Esophagus muscularis mucosa (tissue), 4 donors: ENCODE results near the gene MAP3K2. TPM values are rescaled to one million over a fixed set of nuclear protein-coding genes. Genes with fewer than 3 reads are reported as not detected.

ENCODE experiments used
- DNase-seq: peaks from one replicate; pipeline ENCODE4 v3.0.0-alpha.2; 2017; ENCODE audit errors: extremely low spot score
- H3K27ac ChIP-seq, 4 donors: fragments of 200-600 bp; sonication (generic); replicated peaks in 1 of 4; 1 replicate in 3 of 4; 2 replicates in 1 of 4; pipeline ENCODE4 v1.5.1; 2016 to 2019; ENCODE audit warnings: mild to moderate bottlenecking in 1 of 4
- H3K27me3 ChIP-seq, 4 donors: fragments of 200-600 bp; sonication (generic); one replicate each; pipeline versions ENCODE4 v1.5.1 to v1.6.0; 2016 to 2019
- H3K36me3 ChIP-seq, 4 donors: fragments of 200-600 bp; sonication (generic); one replicate each; pipeline ENCODE4 v1.5.1; 2016 to 2019
- H3K4me1 ChIP-seq, 4 donors: fragments of 200-600 bp; sonication (generic); one replicate each; pipeline ENCODE4 v1.5.1; 2016 to 2019
- H3K4me3 ChIP-seq, 4 donors: fragments of 200-600 bp; sonication (generic); 1 replicate in 2 of 4; 2 replicates in 2 of 4; pipeline ENCODE4 v1.5.1; 2016 to 2019; ENCODE audit warnings: mild to moderate bottlenecking in 4 of 4, moderate library complexity in 1 of 4
- H3K9me3 ChIP-seq, 4 donors: fragments of 200-600 bp; sonication (generic); 1 replicate in 3 of 4; 2 replicates in 1 of 4; pipeline ENCODE4 v1.5.1; 2016 to 2019
- CTCF ChIP-seq, 3 experiments: fragments of 200-600 bp in 2 of 3; fragments of 450-650 bp in 1 of 3; sonication (generic) in 2 of 3; IDR thresholded peaks; one replicate each; pipeline ENCODE4 v1.5.1; 2017 to 2019; ENCODE audit warnings: antibody characterized with exemption in 3 of 3, mild to moderate bottlenecking in 2 of 3, moderate library complexity in 1 of 3
- EP300 ChIP-seq: sonication (generic); formaldehyde crosslinking; IDR thresholded peaks from one replicate; pipeline ENCODE4 v1.6.1; 2017; ENCODE audit warnings: antibody characterized with exemption
- POLR2A ChIP-seq: fragments of 450-650 bp; IDR thresholded peaks from one replicate; pipeline ENCODE4 v1.6.1; 2017; ENCODE audit warnings: antibody characterized with exemption, moderate library complexity, mild to moderate bottlenecking, low read depth
- POLR2AphosphoS5 ChIP-seq, 2 donors: sonication (generic); formaldehyde crosslinking; IDR thresholded peaks; one replicate each; pipeline ENCODE4 v1.6.1; 2017; ENCODE audit warnings: antibody characterized with exemption in 2 of 2
- WGBS: methylation state at CpG from one replicate; pipeline ENCODE4 v1.1.5; 2018; 5-methylcytosine and 5-hydroxymethylcytosine counted together
- intact Hi-C: fragments of 100-400 bp; cut with DNase I; formaldehyde crosslinking; loops from one replicate; pipeline ENCODE4 v1.15.1; 2023
- total RNA-seq, 4 donors: library from RNA; depleted of rRNA; stranded (reverse); fragments of >200 nt; gene quantifications; one replicate each; pipeline versions ENCODE4 v1.1.0 to v1.2.1, GENCODE V29; 2016

The MAP3K2 gene
- total RNA-seq, 4 donors from 2014 or later, result 51.4 to 68.6 (median 66.2) TPM

- Histone ChIP-seq H3K27ac (no peak overlapping the region), H3K36me3 (no peaks in the 10 kb centered on the region), H3K9me3 (no peaks in the 10 kb centered on the region), H3K4me3 (no peak overlapping the region), H3K27me3 (no peaks in the 10 kb centered on the region), H3K4me1 (peaks cover 17 to 45% (median 36%) of the 10 kb centered on the region in 4 donors)
- intact Hi-C loops, result no loop called here
- DNase-seq, result no peak
- TF ChIP-seq EP300 (no peak), POLR2A (no peak), POLR2AphosphoS5 (IDR thresholded peaks at IDR 0.05) (no peak), CTCF (IDR thresholded peaks at IDR 0.05) (no peak)
- 89% methylated on average over 10 of the region's 10 CpGs for WGBS
These were observed 25.6 kb downstream of the MAP3K2 start for GRCh38 chr2:127361929-127362885.

DNA sequence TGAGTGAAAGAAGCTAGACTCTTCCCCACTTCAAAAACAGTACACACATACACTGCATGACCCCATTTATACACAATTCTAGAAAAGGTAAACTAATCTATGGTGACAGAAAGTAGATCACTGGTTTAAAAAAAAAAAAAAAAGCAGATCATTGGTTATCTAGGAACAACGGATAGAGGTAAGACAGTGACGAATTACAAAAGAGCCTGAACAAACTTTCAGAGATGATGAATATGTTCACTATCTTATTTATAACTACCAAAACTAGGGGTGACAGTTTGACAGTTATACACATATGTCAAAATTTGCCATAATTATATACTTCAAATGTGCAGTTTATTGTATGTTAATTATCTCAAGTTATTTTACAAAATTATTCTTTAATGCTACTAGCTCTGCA is 27.5 kb downstream of the MAP3K2 start:
- intact Hi-C loops, result no loop called here
- H3K4me1 ChIP-seq, result peaks cover 13 to 36% (median 27%) of the 10 kb centered on the region in 4 donors
- H3K27ac ChIP-seq, result no peak overlapping the region
- H3K9me3 ChIP-seq, result no peaks in the 10 kb centered on the region
- no peak overlapping the region for H3K4me3 ChIP-seq
- TF ChIP-seq EP300 (no peak), POLR2AphosphoS5 (IDR thresholded peaks at IDR 0.05) (no peak), POLR2A (no peak), CTCF (IDR thresholded peaks at IDR 0.05) (no peak)
- H3K36me3 ChIP-seq, result no peaks in the 10 kb centered on the region
- 84% methylated on average over 2 of the region's 2 CpGs for WGBS
- DNase-seq, result no peak
- no peaks in the 10 kb centered on the region for H3K27me3 ChIP-seq

DNA sequence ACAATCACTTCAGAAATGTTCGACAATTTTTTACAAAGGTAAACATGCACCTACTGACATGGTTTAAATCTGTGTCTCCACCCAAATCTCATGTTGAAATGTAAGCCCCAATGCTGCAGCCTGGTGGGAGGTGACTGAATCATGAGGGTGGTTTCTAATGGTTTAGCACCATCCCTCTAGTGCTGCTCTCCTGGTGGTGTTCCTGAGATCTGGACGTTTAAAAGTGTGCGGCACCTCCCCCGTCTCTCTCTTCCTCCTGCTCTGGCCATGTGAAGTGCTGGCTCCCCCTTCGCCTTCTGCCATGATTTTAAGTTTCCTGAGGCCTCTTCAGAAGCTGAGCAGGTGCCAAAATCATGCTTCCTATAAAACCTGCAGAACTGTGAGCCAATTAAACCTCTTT is 28.3 kb downstream of the MAP3K2 start:
- H3K27ac ChIP-seq, result no peak overlapping the region
- TF ChIP-seq EP300 (no peak), POLR2A (no peak), POLR2AphosphoS5 (IDR thresholded peaks at IDR 0.05) (no peak), CTCF (IDR thresholded peaks at IDR 0.05) (no peak)
- no peak for DNase-seq
- 57% methylated on average over 5 of the region's 5 CpGs for WGBS
- H3K9me3 ChIP-seq, result no peaks in the 10 kb centered on the region
- no peak overlapping the region for H3K4me3 ChIP-seq
- H3K27me3 ChIP-seq, result no peaks in the 10 kb centered on the region
- no peaks in the 10 kb centered on the region for H3K36me3 ChIP-seq
- intact Hi-C loops, result no loop called here
- peaks cover 12 to 34% (median 22%) of the 10 kb centered on the region in 4 donors for H3K4me1 ChIP-seq

DNA sequence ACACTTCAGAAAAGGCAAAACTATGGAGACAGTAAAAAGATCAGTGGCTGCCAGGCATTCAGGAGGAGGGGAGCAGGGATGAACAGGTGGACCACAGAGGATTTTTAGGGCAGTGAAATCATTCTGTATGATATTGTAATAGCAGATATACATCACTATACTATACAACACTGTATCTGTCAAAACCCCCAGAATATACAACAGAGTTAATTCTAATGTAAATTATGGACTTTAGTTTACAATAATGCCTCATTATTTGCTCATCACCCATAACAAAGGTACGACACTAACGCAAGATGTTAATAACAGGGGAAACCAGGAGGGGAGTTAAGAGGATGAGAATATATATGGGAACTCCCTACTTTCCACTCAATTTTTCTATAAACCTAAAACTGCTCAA is 28.8 kb downstream of the MAP3K2 start:
- no peaks in the 10 kb centered on the region for H3K27me3 ChIP-seq
- peaks cover 16 to 32% (median 17%) of the 10 kb centered on the region in 4 donors for H3K4me1 ChIP-seq
- H3K9me3 ChIP-seq, result no peaks in the 10 kb centered on the region
- DNase-seq, result no peak
- H3K36me3 ChIP-seq, result no peaks in the 10 kb centered on the region
- WGBS, result 54% methylated on average over 2 of the region's 2 CpGs
- TF ChIP-seq POLR2A, result no peak
- TF ChIP-seq EP300, result no peak
- TF ChIP-seq POLR2AphosphoS5 (IDR thresholded peaks at IDR 0.05), result no peak
- no peak for TF ChIP-seq CTCF (IDR thresholded peaks at IDR 0.05)
- intact Hi-C loops, result no loop called here
- H3K27ac ChIP-seq, result no peak overlapping the region
- H3K4me3 ChIP-seq, result no peak overlapping the region
